HepG2 (cell line): ENCODE data around the gene MPG. TPM values are rescaled to one million over a fixed set of nuclear protein-coding genes. Genes with fewer than 3 reads are reported as not detected.

Experiments used
- DMAP1 ChIP-seq: IDR thresholded peaks from 2 replicates; pipeline ENCODE4 v1.6.1; 2016
- DRAP1 ChIP-seq: IDR thresholded peaks from 2 replicates; pipeline ENCODE4 v1.6.1; 2016; ENCODE audit warnings: missing genetic modification reagents, missing compliant biosample characterization
- EZH2 ChIP-seq: conservative IDR thresholded peaks from 2 replicates; pipeline ENCODE4 v1.6.1; 2012; ENCODE audit warnings: mild to moderate bottlenecking, low read depth, low read length, moderate library complexity
- GMEB1 ChIP-seq: sonication (generic); formaldehyde crosslinking; IDR thresholded peaks from 2 replicates; pipeline ENCODE4 v1.5.1; 2020; ENCODE audit warnings: missing genetic modification reagents, mild to moderate bottlenecking, borderline replicate concordance
- HNRNPUL1 ChIP-seq: fragments of 200-400 bp; formaldehyde crosslinking; IDR thresholded peaks from 2 replicates; pipeline ENCODE4 v1.6.1; 2017; ENCODE audit warnings: low read depth, mild to moderate bottlenecking, low read length, moderate library complexity
- HOMEZ ChIP-seq: IDR thresholded peaks from 2 replicates; pipeline ENCODE4 v1.6.1; 2016; ENCODE audit warnings: low read depth
- KAT8 ChIP-seq: IDR thresholded peaks from 2 replicates; pipeline ENCODE4 v1.6.1; 2016; ENCODE audit warnings: missing genetic modification reagents, missing compliant biosample characterization
- KLF11 ChIP-seq: IDR thresholded peaks from 2 replicates; pipeline ENCODE4 v1.6.1; 2016; ENCODE audit warnings: missing compliant biosample characterization
- KLF15 ChIP-seq: sonication (generic); formaldehyde crosslinking; IDR thresholded peaks from 2 replicates; pipeline ENCODE4 v1.8.1; 2023; ENCODE audit warnings: borderline replicate concordance, mild to moderate bottlenecking, inconsistent platforms, missing genetic modification reagents, mixed read lengths
- MED1 ChIP-seq: sonication (generic); formaldehyde crosslinking; IDR thresholded peaks from 2 replicates; pipeline ENCODE4 v1.4.0; 2020; ENCODE audit warnings: missing genetic modification reagents
- NFATC3 ChIP-seq: sonication (generic); formaldehyde crosslinking; IDR thresholded peaks from 2 replicates; pipeline ENCODE4 v1.5.1; 2020; ENCODE audit warnings: mild to moderate bottlenecking, missing genetic modification reagents
- RARG ChIP-seq: sonication (generic); formaldehyde crosslinking; IDR thresholded peaks from 2 replicates; pipeline ENCODE4 v1.4.0; 2020; ENCODE audit warnings: low read depth, mild to moderate bottlenecking, missing genetic modification reagents
- RBM22 ChIP-seq: fragments of 200-400 bp; formaldehyde crosslinking; optimal IDR thresholded peaks from 2 replicates; pipeline ENCODE3; 2017; ENCODE audit warnings: mild to moderate bottlenecking, low read length, moderate library complexity
- SIN3B ChIP-seq: fragments of 150-350 bp; IDR thresholded peaks from 2 replicates; pipeline ENCODE4 v1.6.1; 2014; ENCODE audit warnings: low read length
- SIX4 ChIP-seq: sonication (generic); formaldehyde crosslinking; IDR thresholded peaks from 2 replicates; pipeline ENCODE4 v1.4.0; 2020; ENCODE audit warnings: missing genetic modification reagents
- SP2 ChIP-seq: sonication (generic); formaldehyde crosslinking; IDR thresholded peaks from 2 replicates; pipeline ENCODE4 v1.5.1; 2020; ENCODE audit warnings: mild to moderate bottlenecking, missing genetic modification reagents
- THRA ChIP-seq: sonication (generic); formaldehyde crosslinking; IDR thresholded peaks from 2 replicates; pipeline ENCODE4 v1.4.0; 2020; ENCODE audit warnings: missing genetic modification reagents, borderline replicate concordance
- YEATS2 ChIP-seq: sonication (generic); formaldehyde crosslinking; IDR thresholded peaks from 2 replicates; pipeline ENCODE4 v1.4.0; 2020; ENCODE audit warnings: missing genetic modification reagents, borderline replicate concordance
- ZBTB34 ChIP-seq: sonication (generic); formaldehyde crosslinking; IDR thresholded peaks from 2 replicates; pipeline ENCODE4 v1.8.0; 2022; ENCODE audit warnings: mild to moderate bottlenecking, missing genetic modification reagents
- ZKSCAN8 ChIP-seq: IDR thresholded peaks from 2 replicates; pipeline ENCODE4 v1.6.1; 2016; ENCODE audit warnings: borderline replicate concordance, missing genetic modification reagents, missing compliant biosample characterization
- ZNF326 ChIP-seq: sonication (generic); formaldehyde crosslinking; IDR thresholded peaks from 2 replicates; pipeline ENCODE4 v1.4.0; 2020; ENCODE audit warnings: missing genetic modification reagents, borderline replicate concordance
- ZNF33A ChIP-seq: sonication (generic); formaldehyde crosslinking; IDR thresholded peaks from 2 replicates; pipeline ENCODE4 v1.5.1; 2020; ENCODE audit warnings: missing genetic modification reagents, mild to moderate bottlenecking, moderate library complexity, borderline replicate concordance
- ZNF354B ChIP-seq: sonication (generic); formaldehyde crosslinking; IDR thresholded peaks from 2 replicates; pipeline ENCODE4 v1.8.0; 2022; ENCODE audit warnings: mild to moderate bottlenecking, missing genetic modification reagents
- ZNF430 ChIP-seq: sonication (generic); formaldehyde crosslinking; IDR thresholded peaks from 2 replicates; pipeline ENCODE4 v1.9.0; 2021; ENCODE audit warnings: mild to moderate bottlenecking, missing genetic modification reagents
- ZNF484 ChIP-seq: sonication (generic); formaldehyde crosslinking; IDR thresholded peaks from 2 replicates; pipeline ENCODE4 v1.5.1; 2020; ENCODE audit warnings: mild to moderate bottlenecking, low read depth, missing genetic modification reagents, borderline replicate concordance
- ZNF713 ChIP-seq: sonication (generic); formaldehyde crosslinking; IDR thresholded peaks from 2 replicates; pipeline ENCODE4 v1.4.0; 2020; ENCODE audit warnings: mild to moderate bottlenecking, missing genetic modification reagents
- ZNF776 ChIP-seq: sonication (generic); formaldehyde crosslinking; IDR thresholded peaks from 2 replicates; pipeline ENCODE4 v1.4.0; 2020; ENCODE audit warnings: mild to moderate bottlenecking, missing genetic modification reagents
- polyA plus RNA-seq, 8 experiments: library from polyadenylated mRNA; depleted of rRNA in 3 of 8; stranded (reverse) in 7 of 8; unstranded in 1 of 8; fragments of >200 nt; fragmentation: Illumina TruSeq in 4 of 8; extraction: Trizol in 4 of 8; gene quantifications; 2 replicates each; pipeline versions ENCODE4 v1.2.1 to v1.2.3, GENCODE V29; 2011 to 2016; ENCODE audit warnings: low read depth in 4 of 8, missing spikeins in 1 of 8, mixed read lengths in 1 of 8; ENCODE audit not compliant: insufficient read depth in 1 of 8
- total RNA-seq, 5 experiments: library from RNA; depleted of rRNA; stranded (reverse); fragments of >200 nt; fragmentation: Illumina TruSeq; extraction: Trizol; gene quantifications; 2 replicates each; pipeline ENCODE4 v1.2.3, GENCODE V29; 2016; ENCODE audit warnings: low read depth in 1 of 5

The MPG gene
- total and polyA plus RNA-seq, 2 of the 13 experiments (the other 11 are each of a cell fraction or from before 2014, with no cell fraction given) = 59.1 to 62.5 TPM

GRCh38 chr16:45454-45853 is 32.6 kb upstream of the MPG start (continued):
- no peak for TF ChIP-seq GMEB1
- no peak for TF ChIP-seq KLF15
- no peak for TF ChIP-seq HNRNPUL1
- TF ChIP-seq RBM22 = no peak
- 0 out of 2 replicates have a peak, but pooled peaks have one; percentile 45 for TF ChIP-seq ZNF430 (CRISPR knock-in tag)
- no peak for TF ChIP-seq ZNF33A (CRISPR knock-in tag)
- 0 out of 2 replicates have a peak, but pooled peaks have one; percentile 29 for TF ChIP-seq MED1 (CRISPR knock-in tag)
- TF ChIP-seq DMAP1 = no peak
- TF ChIP-seq YEATS2 (CRISPR knock-in tag) = no peak
- TF ChIP-seq KAT8 = peak; percentile 45; the same call in 1 of the 2 replicates
- no peak for TF ChIP-seq ZBTB34
- TF ChIP-seq HOMEZ (CRISPR knock-in tag) = 0 out of 2 replicates have a peak, but pooled peaks have one; percentile 56
- TF ChIP-seq ZNF776 = no peak
- TF ChIP-seq SIX4 (CRISPR knock-in tag) = peak; percentile 68; the same call in 1 of the 2 replicates
- TF ChIP-seq THRA (CRISPR knock-in tag) = no peak
- TF ChIP-seq RARG = no peak
- TF ChIP-seq ZNF484 (CRISPR knock-in tag) = no peak
- peak; percentile 66; the same call in 1 of the 2 replicates for TF ChIP-seq ZKSCAN8
- TF ChIP-seq ZNF354B = no peak
- no peak for TF ChIP-seq KLF11 (CRISPR knock-in tag)
- TF ChIP-seq SP2 (CRISPR knock-in tag) = no peak
- no peak for TF ChIP-seq NFATC3 (CRISPR knock-in tag)
- TF ChIP-seq ZNF326 (CRISPR knock-in tag) = no peak
- TF ChIP-seq ZNF713 (CRISPR knock-in tag) = no peak
- TF ChIP-seq DRAP1 = no peak
- TF ChIP-seq SIN3B = no peak
- no peak for TF ChIP-seq EZH2
